Liver (tissue), 9 donors: ENCODE results near the gene DTNB. TPM values are rescaled to one million over a fixed set of nuclear protein-coding genes. Genes with fewer than 3 reads are reported as not detected.

Source experiments
- DNase-seq: peaks from one replicate; pipeline ENCODE4 v3.0.0-alpha.2; 2017; ENCODE audit warnings: low spot score
- H3K27ac ChIP-seq, 2 donors: one replicate each; pipeline ENCODE4 v1.7.0; 2013; ENCODE audit warnings: inconsistent platforms in 2 of 2, low read length in 2 of 2, control low read depth in 1 of 2, low read depth in 1 of 2, mild to moderate bottlenecking in 1 of 2
- H3K27me3 ChIP-seq, 4 donors: one replicate each; pipeline versions ENCODE4 v1.6.1 to v1.7.0; 2013; ENCODE audit warnings: low read length in 3 of 4, inconsistent platforms in 1 of 4, mild to moderate bottlenecking in 1 of 4, moderate library complexity in 1 of 4; ENCODE audit not compliant: control insufficient read depth in 4 of 4, insufficient read depth in 4 of 4
- H3K36me3 ChIP-seq, 4 donors: one replicate each; pipeline versions ENCODE4 v1.6.1 to v1.7.0; 2013; ENCODE audit warnings: low read length in 3 of 4, mild to moderate bottlenecking in 3 of 4, low read depth in 1 of 4, moderate library complexity in 1 of 4; ENCODE audit not compliant: control insufficient read depth in 4 of 4, insufficient read depth in 3 of 4
- H3K4me1 ChIP-seq, 4 donors: one replicate each; pipeline versions ENCODE4 v1.6.1 to v1.7.0; 2013; ENCODE audit warnings: low read length in 3 of 4, mild to moderate bottlenecking in 3 of 4, moderate library complexity in 1 of 4; ENCODE audit not compliant: control insufficient read depth in 4 of 4, insufficient read depth in 4 of 4
- H3K4me3 ChIP-seq, 3 donors: one replicate each; pipeline versions ENCODE4 v1.6.1 to v1.7.0; 2013; ENCODE audit warnings: low read length in 3 of 3, control low read depth in 1 of 3, low read depth in 1 of 3, mild to moderate bottlenecking in 1 of 3
- H3K9ac ChIP-seq, 2 donors: one replicate each; pipeline ENCODE4 v1.7.0; 2013; ENCODE audit warnings: low read length in 2 of 2, mild to moderate bottlenecking in 2 of 2, moderate library complexity in 2 of 2, control low read depth in 1 of 2, low read depth in 1 of 2
- H3K9me3 ChIP-seq, 4 donors: one replicate each; pipeline versions ENCODE4 v1.6.1 to v1.7.0; 2013; ENCODE audit warnings: low read length in 3 of 4; ENCODE audit not compliant: control insufficient read depth in 4 of 4
- GABPA ChIP-seq, 2 donors: IDR thresholded peaks in 1 of 2; conservative IDR thresholded peaks in 1 of 2; 2 replicates each; pipeline ENCODE4 v1.6.1; 2016; ENCODE audit warnings: antibody characterized with exemption in 2 of 2, mild to moderate bottlenecking in 1 of 2, moderate library complexity in 1 of 2
- HNF4A ChIP-seq, 2 donors: conservative IDR thresholded peaks; 2 replicates each; pipeline ENCODE4 v1.6.1; 2016; ENCODE audit warnings: antibody characterized with exemption in 2 of 2, mild to moderate bottlenecking in 2 of 2
- JUND ChIP-seq, 2 donors: IDR thresholded peaks; 2 replicates each; pipeline ENCODE4 v1.6.1; 2016; ENCODE audit warnings: antibody characterized with exemption in 2 of 2
- NR2F2 ChIP-seq: IDR thresholded peaks from 2 replicates; pipeline ENCODE4 v1.6.1; 2016; ENCODE audit warnings: antibody characterized with exemption
- RAD21 ChIP-seq, 2 donors: IDR thresholded peaks; 2 replicates each; pipeline ENCODE4 v1.6.1; 2016; ENCODE audit warnings: antibody characterized with exemption in 2 of 2, mild to moderate bottlenecking in 2 of 2
- RXRA ChIP-seq, 2 donors: IDR thresholded peaks; 2 replicates each; pipeline ENCODE4 v1.6.1; 2017 to 2018; ENCODE audit warnings: antibody characterized with exemption in 2 of 2, mild to moderate bottlenecking in 1 of 2
- SP1 ChIP-seq: IDR thresholded peaks from 2 replicates; pipeline ENCODE4 v1.6.1; 2018; ENCODE audit warnings: antibody characterized with exemption, mild to moderate bottlenecking
- YY1 ChIP-seq: IDR thresholded peaks from 2 replicates; pipeline ENCODE4 v1.6.1; 2016; ENCODE audit warnings: antibody characterized with exemption, mild to moderate bottlenecking
- WGBS: extraction: QIAGEN DNeasy Blood & Tissue Kit; methylation state at CpG from one replicate; pipeline ENCODE4 v1.1.7; 2013; 5-methylcytosine and 5-hydroxymethylcytosine counted together
- polyA plus RNA-seq, 2 donors: library from polyadenylated mRNA; stranded (reverse) in 1 of 2; unstranded in 1 of 2; fragments of 200-250 nt in 1 of 2; fragments of >200 nt in 1 of 2; fragmentation: Nextera tagmentation in 1 of 2; extraction: Ambion mirVana in 1 of 2; gene quantifications; one replicate each; pipeline versions ENCODE4 v1.2.1 to v1.2.3, GENCODE V29; 2013 to 2015
- total RNA-seq, 2 donors: library from RNA; depleted of rRNA; stranded (reverse); fragments of >200 nt; gene quantifications; one replicate each; pipeline ENCODE4 v1.2.3, GENCODE V29; 2014
- TF ChIP-seq, protein P1 (sequence below): IDR thresholded peaks from 2 replicates; pipeline ENCODE4 v1.6.1; 2016; ENCODE audit warnings: antibody characterized with exemption
- TF ChIP-seq, protein P2 (sequence below): IDR thresholded peaks from 2 replicates; pipeline ENCODE4 v1.6.1; 2016; ENCODE audit warnings: antibody characterized with exemption
- TF ChIP-seq, protein P3 (sequence below): fragments of 150-350 bp; IDR thresholded peaks from 2 replicates; pipeline ENCODE4 v1.5.1; 2017; ENCODE audit warnings: improper control_type of control experiment, low read depth, low read length; ENCODE audit not compliant: missing input control
- TF ChIP-seq, protein P4 (sequence below): IDR thresholded peaks from 2 replicates; pipeline ENCODE4 v1.6.1; 2016; ENCODE audit warnings: antibody characterized with exemption, mild to moderate bottlenecking
- TF ChIP-seq, protein P5 (sequence below): IDR thresholded peaks from 2 replicates; pipeline ENCODE4 v1.6.1; 2016; ENCODE audit warnings: antibody characterized with exemption
- donor health status: healthy.
- donor health status: healthy.
- donor health status: healthy.
- donor health status: healthy.
- donor health status: healthy.

DTNB gene
- total and polyA plus RNA-seq, 4 donors, result 3.3 to 10.5 (median 6.4) TPM

DNA sequence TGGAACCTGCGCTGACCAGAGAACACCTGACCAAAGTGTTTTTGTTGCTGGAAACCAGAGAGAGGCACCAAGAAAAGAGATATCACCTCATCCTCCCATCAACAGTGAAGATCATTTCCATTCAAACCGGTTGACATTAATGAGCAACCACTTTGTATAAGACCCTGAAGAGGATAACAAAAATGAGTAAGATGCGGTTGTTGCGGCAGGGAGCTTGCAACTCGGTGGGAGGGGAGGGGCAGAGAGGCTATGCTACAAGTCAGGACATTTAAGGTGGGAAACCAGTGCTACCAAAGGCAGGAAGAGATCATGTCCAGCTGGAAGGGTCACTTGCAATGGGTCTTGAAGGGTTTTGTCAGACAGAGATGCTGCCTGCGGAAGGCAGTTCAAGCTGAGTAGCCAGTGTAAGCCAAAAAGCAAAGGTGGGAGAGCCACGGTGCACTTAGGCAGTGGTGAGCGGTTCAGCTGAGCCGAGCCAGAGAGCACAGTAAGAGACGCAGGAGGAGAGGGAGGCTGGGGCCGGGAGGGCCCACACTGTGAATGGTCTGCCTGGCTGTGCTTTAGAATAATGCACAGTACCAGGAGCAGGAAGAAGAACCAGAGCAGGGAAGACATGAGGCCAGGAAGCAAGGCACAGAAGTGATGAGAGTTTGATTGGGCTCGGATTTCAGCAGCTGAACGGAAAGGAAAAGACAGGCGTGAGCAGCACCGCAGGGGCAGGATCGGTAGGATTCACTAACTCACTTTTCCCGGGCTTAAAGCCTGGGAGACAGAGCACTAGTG is 24.4 kb upstream of the DTNB start:
- no peak overlapping the region for H3K9ac ChIP-seq
- H3K27me3 ChIP-seq, result no peaks in the 10 kb centered on the region
- H3K36me3 ChIP-seq, result no peaks in the 10 kb centered on the region
- H3K27ac ChIP-seq, result no peak overlapping the region
- no peak for DNase-seq
- H3K9me3 ChIP-seq, result no peaks in the 10 kb centered on the region
- H3K4me1 ChIP-seq, result no peaks in the 10 kb centered on the region
- no peak overlapping the region for H3K4me3 ChIP-seq
- 68% methylated on average over 17 of the region's 17 CpGs for WGBS
- TF ChIP-seq, protein P1, sequence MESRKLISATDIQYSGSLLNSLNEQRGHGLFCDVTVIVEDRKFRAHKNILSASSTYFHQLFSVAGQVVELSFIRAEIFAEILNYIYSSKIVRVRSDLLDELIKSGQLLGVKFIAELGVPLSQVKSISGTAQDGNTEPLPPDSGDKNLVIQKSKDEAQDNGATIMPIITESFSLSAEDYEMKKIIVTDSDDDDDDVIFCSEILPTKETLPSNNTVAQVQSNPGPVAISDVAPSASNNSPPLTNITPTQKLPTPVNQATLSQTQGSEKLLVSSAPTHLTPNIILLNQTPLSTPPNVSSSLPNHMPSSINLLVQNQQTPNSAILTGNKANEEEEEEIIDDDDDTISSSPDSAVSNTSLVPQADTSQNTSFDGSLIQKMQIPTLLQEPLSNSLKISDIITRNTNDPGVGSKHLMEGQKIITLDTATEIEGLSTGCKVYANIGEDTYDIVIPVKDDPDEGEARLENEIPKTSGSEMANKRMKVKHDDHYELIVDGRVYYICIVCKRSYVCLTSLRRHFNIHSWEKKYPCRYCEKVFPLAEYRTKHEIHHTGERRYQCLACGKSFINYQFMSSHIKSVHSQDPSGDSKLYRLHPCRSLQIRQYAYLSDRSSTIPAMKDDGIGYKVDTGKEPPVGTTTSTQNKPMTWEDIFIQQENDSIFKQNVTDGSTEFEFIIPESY, result no peak
- TF ChIP-seq JUND (IDR thresholded peaks at IDR 0.05) (no peak), GABPA (IDR thresholded peaks at IDR 0.05 in 1 of 2, conservative IDR thresholded peaks at IDR 0.05 in 1 of 2) (no peak), RXRA (IDR thresholded peaks at IDR 0.05) (no peak), YY1 (no peak), SP1 (no peak), RAD21 (IDR thresholded peaks at IDR 0.05) (no peak), NR2F2 (no peak), HNF4A (conservative IDR thresholded peaks at IDR 0.05) (no peak)
- TF ChIP-seq, protein P2, sequence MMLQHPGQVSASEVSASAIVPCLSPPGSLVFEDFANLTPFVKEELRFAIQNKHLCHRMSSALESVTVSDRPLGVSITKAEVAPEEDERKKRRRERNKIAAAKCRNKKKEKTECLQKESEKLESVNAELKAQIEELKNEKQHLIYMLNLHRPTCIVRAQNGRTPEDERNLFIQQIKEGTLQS, result no peak
- TF ChIP-seq, protein P3, sequence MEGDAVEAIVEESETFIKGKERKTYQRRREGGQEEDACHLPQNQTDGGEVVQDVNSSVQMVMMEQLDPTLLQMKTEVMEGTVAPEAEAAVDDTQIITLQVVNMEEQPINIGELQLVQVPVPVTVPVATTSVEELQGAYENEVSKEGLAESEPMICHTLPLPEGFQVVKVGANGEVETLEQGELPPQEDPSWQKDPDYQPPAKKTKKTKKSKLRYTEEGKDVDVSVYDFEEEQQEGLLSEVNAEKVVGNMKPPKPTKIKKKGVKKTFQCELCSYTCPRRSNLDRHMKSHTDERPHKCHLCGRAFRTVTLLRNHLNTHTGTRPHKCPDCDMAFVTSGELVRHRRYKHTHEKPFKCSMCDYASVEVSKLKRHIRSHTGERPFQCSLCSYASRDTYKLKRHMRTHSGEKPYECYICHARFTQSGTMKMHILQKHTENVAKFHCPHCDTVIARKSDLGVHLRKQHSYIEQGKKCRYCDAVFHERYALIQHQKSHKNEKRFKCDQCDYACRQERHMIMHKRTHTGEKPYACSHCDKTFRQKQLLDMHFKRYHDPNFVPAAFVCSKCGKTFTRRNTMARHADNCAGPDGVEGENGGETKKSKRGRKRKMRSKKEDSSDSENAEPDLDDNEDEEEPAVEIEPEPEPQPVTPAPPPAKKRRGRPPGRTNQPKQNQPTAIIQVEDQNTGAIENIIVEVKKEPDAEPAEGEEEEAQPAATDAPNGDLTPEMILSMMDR, result no peak
- TF ChIP-seq, protein P4, sequence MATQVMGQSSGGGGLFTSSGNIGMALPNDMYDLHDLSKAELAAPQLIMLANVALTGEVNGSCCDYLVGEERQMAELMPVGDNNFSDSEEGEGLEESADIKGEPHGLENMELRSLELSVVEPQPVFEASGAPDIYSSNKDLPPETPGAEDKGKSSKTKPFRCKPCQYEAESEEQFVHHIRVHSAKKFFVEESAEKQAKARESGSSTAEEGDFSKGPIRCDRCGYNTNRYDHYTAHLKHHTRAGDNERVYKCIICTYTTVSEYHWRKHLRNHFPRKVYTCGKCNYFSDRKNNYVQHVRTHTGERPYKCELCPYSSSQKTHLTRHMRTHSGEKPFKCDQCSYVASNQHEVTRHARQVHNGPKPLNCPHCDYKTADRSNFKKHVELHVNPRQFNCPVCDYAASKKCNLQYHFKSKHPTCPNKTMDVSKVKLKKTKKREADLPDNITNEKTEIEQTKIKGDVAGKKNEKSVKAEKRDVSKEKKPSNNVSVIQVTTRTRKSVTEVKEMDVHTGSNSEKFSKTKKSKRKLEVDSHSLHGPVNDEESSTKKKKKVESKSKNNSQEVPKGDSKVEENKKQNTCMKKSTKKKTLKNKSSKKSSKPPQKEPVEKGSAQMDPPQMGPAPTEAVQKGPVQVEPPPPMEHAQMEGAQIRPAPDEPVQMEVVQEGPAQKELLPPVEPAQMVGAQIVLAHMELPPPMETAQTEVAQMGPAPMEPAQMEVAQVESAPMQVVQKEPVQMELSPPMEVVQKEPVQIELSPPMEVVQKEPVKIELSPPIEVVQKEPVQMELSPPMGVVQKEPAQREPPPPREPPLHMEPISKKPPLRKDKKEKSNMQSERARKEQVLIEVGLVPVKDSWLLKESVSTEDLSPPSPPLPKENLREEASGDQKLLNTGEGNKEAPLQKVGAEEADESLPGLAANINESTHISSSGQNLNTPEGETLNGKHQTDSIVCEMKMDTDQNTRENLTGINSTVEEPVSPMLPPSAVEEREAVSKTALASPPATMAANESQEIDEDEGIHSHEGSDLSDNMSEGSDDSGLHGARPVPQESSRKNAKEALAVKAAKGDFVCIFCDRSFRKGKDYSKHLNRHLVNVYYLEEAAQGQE, result no peak
- TF ChIP-seq, protein P5, sequence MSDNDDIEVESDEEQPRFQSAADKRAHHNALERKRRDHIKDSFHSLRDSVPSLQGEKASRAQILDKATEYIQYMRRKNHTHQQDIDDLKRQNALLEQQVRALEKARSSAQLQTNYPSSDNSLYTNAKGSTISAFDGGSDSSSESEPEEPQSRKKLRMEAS, result no peak
